SK-N-SH (cell line): ENCODE measurements around the gene KAT6B.

Experiments used
- EP300 ChIP-seq, 2 experiments: IDR thresholded peaks; 2 replicates each; pipeline versions ENCODE4 v1.4.0 to v1.6.1; 2012; ENCODE audit warnings: borderline replicate concordance in 1 of 2, low read depth in 1 of 2, low read length in 1 of 2
- FOXJ3 ChIP-seq: sonication (generic); formaldehyde crosslinking; IDR thresholded peaks from 2 replicates; pipeline ENCODE4 v1.5.1; 2020; ENCODE audit warnings: mild to moderate bottlenecking, missing genetic modification reagents
- GABPA ChIP-seq: IDR thresholded peaks from 2 replicates; pipeline ENCODE4 v1.4.0; 2012; ENCODE audit warnings: low read depth, mild to moderate bottlenecking
- POLR2AphosphoS5 ChIP-seq: IDR thresholded peaks from 2 replicates; pipeline ENCODE4 v1.6.1; 2012; ENCODE audit warnings: low read depth, low read length
- RAD21 ChIP-seq: IDR thresholded peaks from 2 replicates; pipeline ENCODE4 v1.6.1; 2012; ENCODE audit warnings: mild to moderate bottlenecking, low read length
- TAF1 ChIP-seq: IDR thresholded peaks from 2 replicates; pipeline ENCODE4 v1.6.1; 2012; ENCODE audit warnings: low read depth, mild to moderate bottlenecking, low read length, moderate library complexity, borderline replicate concordance
- TF ChIP-seq, protein P1 (sequence below): fragments of 200-600 bp; sonication (generic); IDR thresholded peaks from 2 replicates; pipeline ENCODE4 v1.6.1; 2017; ENCODE audit warnings: antibody characterized with exemption, mild to moderate bottlenecking, moderate library complexity
- TF ChIP-seq, protein P2 (sequence below): IDR thresholded peaks from 2 replicates; pipeline ENCODE4 v1.6.1; 2012; ENCODE audit warnings: mild to moderate bottlenecking, low read depth, low read length, moderate library complexity
- TF ChIP-seq, protein P3 (sequence below): IDR thresholded peaks from 2 replicates; pipeline ENCODE4 v1.4.0; 2012; ENCODE audit warnings: low read depth

DNA sequence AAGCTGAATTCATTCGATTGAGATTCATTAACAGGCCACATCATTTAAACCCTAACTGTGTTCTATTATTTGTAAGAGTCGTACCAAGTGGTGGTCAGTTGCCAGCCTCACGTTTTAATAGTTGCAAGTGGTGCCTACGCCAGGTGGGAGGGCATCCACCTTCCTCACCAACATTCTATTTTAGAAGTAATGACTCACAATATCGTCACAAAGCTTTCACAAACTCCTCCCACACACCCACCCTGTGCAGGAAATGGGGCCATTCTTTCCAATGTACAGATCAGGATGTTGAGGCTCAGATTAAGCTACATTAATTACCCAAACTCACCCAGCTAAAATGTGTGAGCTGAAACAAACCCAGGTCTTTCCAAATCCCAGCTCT is 207.7 kb downstream of the KAT6B start:
- TF ChIP-seq, protein P1, sequence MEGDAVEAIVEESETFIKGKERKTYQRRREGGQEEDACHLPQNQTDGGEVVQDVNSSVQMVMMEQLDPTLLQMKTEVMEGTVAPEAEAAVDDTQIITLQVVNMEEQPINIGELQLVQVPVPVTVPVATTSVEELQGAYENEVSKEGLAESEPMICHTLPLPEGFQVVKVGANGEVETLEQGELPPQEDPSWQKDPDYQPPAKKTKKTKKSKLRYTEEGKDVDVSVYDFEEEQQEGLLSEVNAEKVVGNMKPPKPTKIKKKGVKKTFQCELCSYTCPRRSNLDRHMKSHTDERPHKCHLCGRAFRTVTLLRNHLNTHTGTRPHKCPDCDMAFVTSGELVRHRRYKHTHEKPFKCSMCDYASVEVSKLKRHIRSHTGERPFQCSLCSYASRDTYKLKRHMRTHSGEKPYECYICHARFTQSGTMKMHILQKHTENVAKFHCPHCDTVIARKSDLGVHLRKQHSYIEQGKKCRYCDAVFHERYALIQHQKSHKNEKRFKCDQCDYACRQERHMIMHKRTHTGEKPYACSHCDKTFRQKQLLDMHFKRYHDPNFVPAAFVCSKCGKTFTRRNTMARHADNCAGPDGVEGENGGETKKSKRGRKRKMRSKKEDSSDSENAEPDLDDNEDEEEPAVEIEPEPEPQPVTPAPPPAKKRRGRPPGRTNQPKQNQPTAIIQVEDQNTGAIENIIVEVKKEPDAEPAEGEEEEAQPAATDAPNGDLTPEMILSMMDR = no peak
- TF ChIP-seq GABPA (no peak), RAD21 (no peak), FOXJ3 (no peak), POLR2AphosphoS5 (no peak), EP300 (IDR thresholded peaks at IDR 0.05; ENCODE audit: borderline replicate concordance in 1 of 2, low read depth in 1 of 2, low read length in 1 of 2) (no peak), TAF1 (no peak)
- TF ChIP-seq, protein P2, sequence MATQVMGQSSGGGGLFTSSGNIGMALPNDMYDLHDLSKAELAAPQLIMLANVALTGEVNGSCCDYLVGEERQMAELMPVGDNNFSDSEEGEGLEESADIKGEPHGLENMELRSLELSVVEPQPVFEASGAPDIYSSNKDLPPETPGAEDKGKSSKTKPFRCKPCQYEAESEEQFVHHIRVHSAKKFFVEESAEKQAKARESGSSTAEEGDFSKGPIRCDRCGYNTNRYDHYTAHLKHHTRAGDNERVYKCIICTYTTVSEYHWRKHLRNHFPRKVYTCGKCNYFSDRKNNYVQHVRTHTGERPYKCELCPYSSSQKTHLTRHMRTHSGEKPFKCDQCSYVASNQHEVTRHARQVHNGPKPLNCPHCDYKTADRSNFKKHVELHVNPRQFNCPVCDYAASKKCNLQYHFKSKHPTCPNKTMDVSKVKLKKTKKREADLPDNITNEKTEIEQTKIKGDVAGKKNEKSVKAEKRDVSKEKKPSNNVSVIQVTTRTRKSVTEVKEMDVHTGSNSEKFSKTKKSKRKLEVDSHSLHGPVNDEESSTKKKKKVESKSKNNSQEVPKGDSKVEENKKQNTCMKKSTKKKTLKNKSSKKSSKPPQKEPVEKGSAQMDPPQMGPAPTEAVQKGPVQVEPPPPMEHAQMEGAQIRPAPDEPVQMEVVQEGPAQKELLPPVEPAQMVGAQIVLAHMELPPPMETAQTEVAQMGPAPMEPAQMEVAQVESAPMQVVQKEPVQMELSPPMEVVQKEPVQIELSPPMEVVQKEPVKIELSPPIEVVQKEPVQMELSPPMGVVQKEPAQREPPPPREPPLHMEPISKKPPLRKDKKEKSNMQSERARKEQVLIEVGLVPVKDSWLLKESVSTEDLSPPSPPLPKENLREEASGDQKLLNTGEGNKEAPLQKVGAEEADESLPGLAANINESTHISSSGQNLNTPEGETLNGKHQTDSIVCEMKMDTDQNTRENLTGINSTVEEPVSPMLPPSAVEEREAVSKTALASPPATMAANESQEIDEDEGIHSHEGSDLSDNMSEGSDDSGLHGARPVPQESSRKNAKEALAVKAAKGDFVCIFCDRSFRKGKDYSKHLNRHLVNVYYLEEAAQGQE = no peak
- TF ChIP-seq, protein P3, sequence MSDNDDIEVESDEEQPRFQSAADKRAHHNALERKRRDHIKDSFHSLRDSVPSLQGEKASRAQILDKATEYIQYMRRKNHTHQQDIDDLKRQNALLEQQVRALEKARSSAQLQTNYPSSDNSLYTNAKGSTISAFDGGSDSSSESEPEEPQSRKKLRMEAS = no peak
